H9 (cell line): ENCODE measurements around the gene PRRG3. TPM values are rescaled to one million over a fixed set of nuclear protein-coding genes. Genes with fewer than 3 reads are reported as not detected.

Experiments used
- DNase-seq: peaks from one replicate; pipeline ENCODE4 v3.0.0-alpha.2; 2017
- H2AFZ ChIP-seq: one replicate; pipeline ENCODE4 v1.6.1; 2013; ENCODE audit warnings: mild to moderate bottlenecking, low read length, control low read depth, moderate library complexity
- H2AK5ac ChIP-seq: 2 replicates; pipeline ENCODE4 v1.6.1; 2013; ENCODE audit warnings: low read length, control low read depth, mixed read lengths; ENCODE audit not compliant: insufficient read length
- H2BK120ac ChIP-seq: one replicate; pipeline ENCODE4 v1.6.1; 2013; ENCODE audit warnings: low read depth, mild to moderate bottlenecking, low read length, control low read depth, inconsistent platforms; ENCODE audit not compliant: poor library complexity, severe bottlenecking
- H2BK12ac ChIP-seq: 2 replicates; pipeline ENCODE4 v1.6.1; 2013; ENCODE audit warnings: low read length, control low read depth, mixed read lengths, low read depth; ENCODE audit not compliant: insufficient read length
- H2BK15ac ChIP-seq: 2 replicates; pipeline ENCODE4 v1.6.1; 2013; ENCODE audit warnings: low read depth, low read length, control low read depth
- H2BK20ac ChIP-seq: one replicate; pipeline ENCODE4 v1.6.1; 2013; ENCODE audit warnings: low read depth, mild to moderate bottlenecking, low read length, control low read depth, inconsistent platforms; ENCODE audit not compliant: poor library complexity, severe bottlenecking
- H2BK5ac ChIP-seq: 2 replicates; pipeline ENCODE4 v1.6.1; 2013; ENCODE audit warnings: low read length, control low read depth, mixed read lengths; ENCODE audit not compliant: insufficient read length
- H3K14ac ChIP-seq: 2 replicates; pipeline ENCODE4 v1.6.1; 2013; ENCODE audit warnings: low read length, control low read depth; ENCODE audit not compliant: insufficient read depth
- H3K18ac ChIP-seq: 2 replicates; pipeline ENCODE4 v1.6.1; 2013; ENCODE audit warnings: low read depth, mild to moderate bottlenecking, mixed read lengths, low read length, control low read depth; ENCODE audit not compliant: insufficient read length
- H3K23ac ChIP-seq: 2 replicates; pipeline ENCODE4 v1.6.1; 2013; ENCODE audit warnings: low read length, control low read depth, mixed read lengths, low read depth; ENCODE audit not compliant: insufficient read length
- H3K23me2 ChIP-seq: 2 replicates; pipeline ENCODE4 v1.6.1; 2013; ENCODE audit warnings: low read depth, mild to moderate bottlenecking, mixed read lengths, low read length, control low read depth; ENCODE audit not compliant: insufficient read length, poor library complexity, severe bottlenecking
- H3K27ac ChIP-seq: 2 replicates; pipeline ENCODE4 v1.5.1; 2013; ENCODE audit warnings: low read length, control low read depth, mixed read lengths, low read depth; ENCODE audit not compliant: insufficient read length
- H3K27me3 ChIP-seq: 2 replicates; pipeline ENCODE4 v1.6.1; 2013; ENCODE audit warnings: low read length, control low read depth, inconsistent platforms; ENCODE audit not compliant: insufficient read depth
- H3K4ac ChIP-seq: 2 replicates; pipeline ENCODE4 v1.6.1; 2013; ENCODE audit warnings: low read depth, mild to moderate bottlenecking, control low read depth, inconsistent platforms, low read length, moderate library complexity
- H3K4me1 ChIP-seq: 2 replicates; pipeline ENCODE4 v1.6.1; 2013; ENCODE audit warnings: low read length, control low read depth, inconsistent platforms; ENCODE audit not compliant: insufficient read depth
- H3K4me2 ChIP-seq: 2 replicates; pipeline ENCODE4 v1.6.1; 2013; ENCODE audit warnings: low read length, control low read depth, mixed read lengths; ENCODE audit not compliant: insufficient read length, insufficient read depth
- H3K56ac ChIP-seq: 2 replicates; pipeline ENCODE4 v1.6.1; 2013; ENCODE audit warnings: low read depth, mild to moderate bottlenecking, mixed read lengths, low read length, control low read depth; ENCODE audit not compliant: insufficient read length
- H3K79me1 ChIP-seq: 2 replicates; pipeline ENCODE4 v1.6.1; 2013; ENCODE audit warnings: low read depth, mild to moderate bottlenecking, moderate library complexity, low read length, control low read depth, inconsistent platforms; ENCODE audit not compliant: insufficient read depth, poor library complexity, severe bottlenecking
- H3K79me2 ChIP-seq: 2 replicates; pipeline ENCODE4 v1.6.1; 2013; ENCODE audit warnings: low read length, control low read depth, inconsistent platforms; ENCODE audit not compliant: insufficient read depth
- H3K9ac ChIP-seq: 2 replicates; pipeline ENCODE4 v1.6.1; 2013; ENCODE audit warnings: low read length, control low read depth, mixed read lengths; ENCODE audit not compliant: insufficient read length; ENCODE audit errors: extremely low read depth
- H3K9me3 ChIP-seq: one replicate; pipeline ENCODE4 v1.6.1; 2013; ENCODE audit warnings: low read depth, low read length, inconsistent platforms; ENCODE audit not compliant: control insufficient read depth
- H3T11ph ChIP-seq: one replicate; pipeline ENCODE4 v1.6.1; 2013; ENCODE audit warnings: mild to moderate bottlenecking, low read length, control low read depth, inconsistent platforms
- H4K20me1 ChIP-seq: one replicate; pipeline ENCODE4 v1.6.1; 2013; ENCODE audit not compliant: control insufficient read depth, insufficient read length, insufficient read depth
- H4K5ac ChIP-seq: 2 replicates; pipeline ENCODE4 v1.6.1; 2013; ENCODE audit warnings: low read depth, mild to moderate bottlenecking, mixed read lengths, low read length, control low read depth; ENCODE audit not compliant: insufficient read length
- H4K8ac ChIP-seq: replicated peaks from 2 replicates; pipeline ENCODE4 v1.6.1; 2013; ENCODE audit warnings: low read length, control low read depth, mixed read lengths, low read depth; ENCODE audit not compliant: insufficient read length
- H4K91ac ChIP-seq: 2 replicates; pipeline ENCODE4 v1.6.1; 2013; ENCODE audit warnings: low read depth, mild to moderate bottlenecking, moderate library complexity, mixed read lengths, low read length, control low read depth; ENCODE audit not compliant: insufficient read length
- H3K27ac Mint-ChIP-seq, 3 experiments: 2 replicates in 2 of 3; 3 replicates in 1 of 3; pipeline ENCODE4 v1.8.0; 2020 to 2021; ENCODE audit warnings: mixed read lengths in 3 of 3, mild to moderate bottlenecking in 1 of 3, moderate library complexity in 1 of 3
- H3K27me3 Mint-ChIP-seq: 2 replicates; pipeline ENCODE4 v1.8.0; 2021; ENCODE audit warnings: low read depth, mild to moderate bottlenecking, moderate library complexity, mixed read lengths
- H3K36me3 Mint-ChIP-seq, 3 experiments: 2 replicates in 2 of 3; 3 replicates in 1 of 3; pipeline ENCODE4 v1.8.0; 2020 to 2021; ENCODE audit warnings: low read depth in 3 of 3, mixed read lengths in 3 of 3; ENCODE audit not compliant: insufficient read depth in 1 of 3
- H3K4me1 Mint-ChIP-seq, 2 experiments: 2 replicates each; pipeline ENCODE4 v1.8.0; 2020; ENCODE audit warnings: mixed read lengths in 2 of 2
- H3K4me3 Mint-ChIP-seq, 2 experiments: 2 replicates in 1 of 2; 3 replicates in 1 of 2; pipeline ENCODE4 v1.8.0; 2020 to 2021; ENCODE audit warnings: mild to moderate bottlenecking in 2 of 2, mixed read lengths in 2 of 2, moderate library complexity in 1 of 2
- H3K9me3 Mint-ChIP-seq, 2 experiments: 2 replicates in 1 of 2; 3 replicates in 1 of 2; pipeline ENCODE4 v1.8.0; 2020; ENCODE audit warnings: mild to moderate bottlenecking in 2 of 2, mixed read lengths in 2 of 2, moderate library complexity in 1 of 2
- WGBS: extraction: QIAGEN DNeasy Blood & Tissue Kit; methylation state at CpG from one replicate; pipeline ENCODE4 v1.1.7; 2013; ENCODE audit warnings: missing lambda C conversion rate, low lambda C conversion rate, mixed read lengths; ENCODE audit not compliant: insufficient read length; ENCODE audit errors: extremely low coverage; 5-methylcytosine and 5-hydroxymethylcytosine counted together
- total RNA-seq: library from RNA; stranded (reverse); gene quantifications from 2 replicates; pipeline ENCODE4 v1.2.1, GENCODE V29; 2021
- TF ChIP-seq, protein P1 (sequence below): fragments of 200-600 bp; sonication (generic); conservative IDR thresholded peaks from 3 replicates; pipeline ENCODE4 v1.8.0; 2021; ENCODE audit warnings: antibody characterized with exemption, mild to moderate bottlenecking

Gene PRRG3
- total RNA-seq, 1 experiment from 2014 or later: 4.9 TPM

DNA sequence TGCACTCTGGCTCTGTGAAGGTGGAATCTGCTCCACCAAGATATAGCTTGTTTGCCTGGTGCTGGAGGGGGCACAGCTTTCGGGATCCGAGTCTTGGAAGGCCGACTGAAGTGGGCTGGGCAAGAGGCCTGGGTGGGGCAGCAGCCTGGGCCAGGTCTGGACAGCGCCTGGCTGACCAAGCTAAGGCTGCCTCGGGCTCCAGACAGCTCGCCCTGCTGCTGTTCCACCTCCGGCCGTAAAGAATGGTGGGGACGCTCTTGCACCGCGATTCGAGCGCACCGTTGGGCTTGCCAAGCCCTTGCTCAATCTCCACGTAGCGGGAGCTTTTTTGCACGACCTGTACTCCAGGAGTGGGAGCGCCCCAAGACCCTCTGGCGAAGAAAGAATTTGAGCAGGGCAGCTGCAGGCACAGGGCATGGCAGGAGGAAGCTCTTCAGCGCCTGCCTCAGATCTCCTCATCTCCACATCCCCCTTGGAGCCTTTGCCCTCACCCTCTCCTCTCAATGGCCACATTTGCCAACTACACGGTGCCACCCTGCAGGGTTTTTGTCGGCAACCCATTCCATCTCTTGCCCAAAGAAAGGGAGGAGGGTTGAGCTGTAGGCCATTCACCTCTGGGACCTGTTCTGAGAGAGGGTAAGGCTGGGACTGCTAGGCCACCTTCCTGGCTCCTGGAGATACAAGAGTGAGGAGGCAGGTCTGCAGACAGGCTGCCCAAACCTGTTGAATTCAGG is 58.2 kb downstream of the PRRG3 start:
- H2AFZ ChIP-seq: no peak overlapping the region

More for the DNA sequence above, 58.2 kb downstream of the PRRG3 start:
- H3K27me3 ChIP-seq: no peaks in the 10 kb centered on the region
- H4K8ac ChIP-seq: no peak overlapping the region
- H4K91ac ChIP-seq: no peak overlapping the region
- no peak overlapping the region for H2BK15ac ChIP-seq
- H3K9me3 Mint-ChIP-seq: peaks cover 71 to 84% of the 10 kb centered on the region in 2 experiments
- H3K27me3 Mint-ChIP-seq: peaks cover 16% of the 10 kb centered on the region
- no CpG with 5 or more reads among the region's 22 CpGs for WGBS
- H3K9ac ChIP-seq: no peak overlapping the region
- no peaks in the 10 kb centered on the region for H3K4me1 ChIP-seq
- H3K4me3 Mint-ChIP-seq: no peak overlapping the region; a peak in 1 of 5 replicates
- no peak overlapping the region for H3K14ac ChIP-seq
- peaks cover 0 to 2% (median 2%) of the 10 kb centered on the region in 3 experiments; a peak in 2 of 7 replicates for H3K36me3 Mint-ChIP-seq
- H3K27ac Mint-ChIP-seq: no peak overlapping the region; a peak in 1 of 7 replicates
- H3K23me2 ChIP-seq: peaks cover 2% of the 10 kb centered on the region
- DNase-seq: peak; percentile 73
- H3T11ph ChIP-seq: no peak overlapping the region
- H3K27ac ChIP-seq: no peak overlapping the region
- no peak overlapping the region for H3K4ac ChIP-seq
- H3K79me2 ChIP-seq: no peaks in the 10 kb centered on the region
- H3K56ac ChIP-seq: no peak overlapping the region
- H3K79me1 ChIP-seq: no peaks in the 10 kb centered on the region
- H3K18ac ChIP-seq: no peak overlapping the region
- no peak overlapping the region for H2BK5ac ChIP-seq
- H4K20me1 ChIP-seq: no peaks in the 10 kb centered on the region
- no peak overlapping the region for H2BK12ac ChIP-seq
- no peak overlapping the region for H2BK20ac ChIP-seq
- H3K4me2 ChIP-seq: peak overlapping the region; percentile 14
- H4K5ac ChIP-seq: no peak overlapping the region
- no peak overlapping the region for H2BK120ac ChIP-seq
- no peak overlapping the region for H3K23ac ChIP-seq
- TF ChIP-seq, protein P1, sequence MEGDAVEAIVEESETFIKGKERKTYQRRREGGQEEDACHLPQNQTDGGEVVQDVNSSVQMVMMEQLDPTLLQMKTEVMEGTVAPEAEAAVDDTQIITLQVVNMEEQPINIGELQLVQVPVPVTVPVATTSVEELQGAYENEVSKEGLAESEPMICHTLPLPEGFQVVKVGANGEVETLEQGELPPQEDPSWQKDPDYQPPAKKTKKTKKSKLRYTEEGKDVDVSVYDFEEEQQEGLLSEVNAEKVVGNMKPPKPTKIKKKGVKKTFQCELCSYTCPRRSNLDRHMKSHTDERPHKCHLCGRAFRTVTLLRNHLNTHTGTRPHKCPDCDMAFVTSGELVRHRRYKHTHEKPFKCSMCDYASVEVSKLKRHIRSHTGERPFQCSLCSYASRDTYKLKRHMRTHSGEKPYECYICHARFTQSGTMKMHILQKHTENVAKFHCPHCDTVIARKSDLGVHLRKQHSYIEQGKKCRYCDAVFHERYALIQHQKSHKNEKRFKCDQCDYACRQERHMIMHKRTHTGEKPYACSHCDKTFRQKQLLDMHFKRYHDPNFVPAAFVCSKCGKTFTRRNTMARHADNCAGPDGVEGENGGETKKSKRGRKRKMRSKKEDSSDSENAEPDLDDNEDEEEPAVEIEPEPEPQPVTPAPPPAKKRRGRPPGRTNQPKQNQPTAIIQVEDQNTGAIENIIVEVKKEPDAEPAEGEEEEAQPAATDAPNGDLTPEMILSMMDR: peak; percentile 77
- peaks cover 12 to 14% of the 10 kb centered on the region in 2 experiments for H3K4me1 Mint-ChIP-seq
- no peak overlapping the region for H2AK5ac ChIP-seq
- H3K9me3 ChIP-seq: peaks cover 42% of the 10 kb centered on the region
